ENCODE data around the gene ID2. TPM values are rescaled to one million over a fixed set of nuclear protein-coding genes. Genes with fewer than 3 reads are reported as not detected.

ID2 gene
- total and polyA plus RNA-seq, 2 of the 13 experiments (the other 11 are each of a cell fraction or from before 2014, with no cell fraction given): 214 to 719 TPM

- TF ChIP-seq HNRNPK (IDR thresholded peaks at IDR 0.05; ENCODE audit: low read depth, low read length, poor library complexity, severe bottlenecking) (peak; percentile 75), CENPX (CRISPR knock-in tag; IDR thresholded peaks at IDR 0.05) (no peak), PTBP1 (IDR thresholded peaks at IDR 0.05; ENCODE audit: low read depth, low read length, poor library complexity, severe bottlenecking) (no peak), TEF (CRISPR knock-in tag; IDR thresholded peaks at IDR 0.05) (no peak), BHLHE40 (IDR thresholded peaks at IDR 0.05; ENCODE audit: low read length) (peak; percentile 51; the same call in 1 of the 2 replicates), ATF3 (CRISPR knock-in tag; IDR thresholded peaks at IDR 0.05) (peak; percentile 36; the same call in 1 of the 2 replicates), EZH2 (conservative IDR thresholded peaks at IDR 0.05; ENCODE audit: low read depth, low read length) (no peak), ZNF570 (CRISPR knock-in tag; IDR thresholded peaks at IDR 0.05; ENCODE audit: borderline replicate concordance) (peak; percentile 37; the same call in 1 of the 2 replicates), REL (CRISPR knock-in tag; conservative IDR thresholded peaks at IDR 0.05) (peak; percentile 84), EED (CRISPR knock-in tag; IDR thresholded peaks at IDR 0.05) (peak; percentile 88), ARID4A (CRISPR knock-in tag; IDR thresholded peaks at IDR 0.05; ENCODE audit: borderline replicate concordance) (peak; percentile 61; the same call in 1 of the 2 replicates), ZNF3 (CRISPR knock-in tag; IDR thresholded peaks at IDR 0.05) (no peak), HDAC2 (CRISPR knock-in tag; IDR thresholded peaks at IDR 0.05) (peak; percentile 67), ZNF552 (CRISPR knock-in tag; IDR thresholded peaks at IDR 0.05; ENCODE audit: borderline replicate concordance) (0 out of 2 replicates have a peak, but pooled peaks have one; percentile 5), ZNF83 (CRISPR knock-in tag; IDR thresholded peaks at IDR 0.05; ENCODE audit: borderline replicate concordance) (0 out of 2 replicates have a peak, but pooled peaks have one; percentile 22), CTCF (CRISPR knock-in tag; IDR thresholded peaks at IDR 0.05) (peak; percentile 27; the same call in 1 of the 2 replicates), FOXC1 (CRISPR knock-in tag; IDR thresholded peaks at IDR 0.05; ENCODE audit: borderline replicate concordance) (no peak; the same call in 1 of the 2 replicates), ZNF607 (CRISPR knock-in tag; IDR thresholded peaks at IDR 0.05; ENCODE audit: borderline replicate concordance) (peak; percentile 93), ZNF572 (CRISPR knock-in tag; IDR thresholded peaks at IDR 0.05) (no peak), ZIK1 (CRISPR knock-in tag; IDR thresholded peaks at IDR 0.05; ENCODE audit: borderline replicate concordance, low read depth) (0 out of 2 replicates have a peak, but pooled peaks have one; percentile 58), ZNF703 (CRISPR knock-in tag; IDR thresholded peaks at IDR 0.05; ENCODE audit: borderline replicate concordance) (0 out of 2 replicates have a peak, but pooled peaks have one; percentile 65), MAFK (conservative IDR thresholded peaks at IDR 0.05 in 1 of 2, IDR thresholded peaks at IDR 0.05 in 1 of 2; ENCODE audit: low read length in 2 of 2) (no peak)
Observed at GRCh38 chr2:8684878-8685696, 3.2 kb downstream of the ID2 start (continued).

All from HepG2 (cell line).